GF-D8 (cell line): ENCODE measurements around the gene LRRC58.
"Not testable (repeated sequence)": the region's sequence is repeated elsewhere in the genome, so short reads cannot be mapped to it uniquely, and the experiment has no call there.

Experiments used
- DNase-seq: peaks from one replicate; lab custom pipeline; 2025; lab: John Stamatoyannopoulos, UW

LRRC58 gene

GRCh38 chr3:120339362-120339761 is 9.8 kb downstream of the LRRC58 start:
- DNase-seq: no peak

- DNase-seq: no peak
Observed at GRCh38 chr3:120338517-120338916, 10.6 kb downstream of the LRRC58 start.

DNA sequence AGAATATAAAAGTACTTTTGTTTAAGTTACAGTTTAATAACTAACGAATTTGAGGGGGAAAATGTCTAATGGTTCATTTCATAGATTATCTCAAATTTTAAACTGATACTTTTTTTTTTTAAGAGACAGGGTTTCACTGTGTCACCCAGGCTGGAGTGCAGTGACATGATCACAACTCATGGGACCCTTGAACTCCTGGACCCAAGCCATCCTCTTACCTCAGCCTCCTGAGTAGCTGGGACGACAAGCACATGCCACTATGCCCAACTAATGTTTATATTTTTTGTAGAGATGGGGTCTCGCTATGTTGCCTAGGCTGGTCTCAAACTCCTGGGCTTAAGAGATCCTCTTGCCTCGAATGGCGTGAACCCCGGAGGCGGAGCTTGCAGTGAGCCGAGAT is 16.5 kb downstream of the LRRC58 start:
- DNase-seq: no peak

GRCh38 chr3:120331076-120331475 is 18.1 kb downstream of the LRRC58 start:
- no peak for DNase-seq

- no peak for DNase-seq
Observed at GRCh38 chr3:120326784-120327183, 22.4 kb downstream of the LRRC58 start.

DNA sequence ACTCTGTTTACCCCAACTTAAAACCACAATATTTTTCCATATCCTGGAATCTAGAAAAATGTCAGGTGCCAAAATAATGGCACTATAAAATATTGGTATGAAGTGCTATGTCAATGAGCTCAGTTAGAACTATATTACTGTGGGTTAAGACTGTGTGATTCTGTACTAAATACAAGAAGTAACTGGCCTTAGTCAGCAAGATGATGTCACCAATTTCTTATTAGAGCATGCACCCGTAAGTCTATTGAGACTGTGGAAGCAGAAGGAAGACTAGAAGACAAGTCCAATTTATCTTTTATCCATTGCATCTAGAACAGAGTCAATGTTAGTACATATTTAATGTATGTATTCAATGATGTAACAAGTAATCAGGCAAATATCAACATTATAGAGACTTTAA is 25.0 kb downstream of the LRRC58 start:
- no peak for DNase-seq

DNA sequence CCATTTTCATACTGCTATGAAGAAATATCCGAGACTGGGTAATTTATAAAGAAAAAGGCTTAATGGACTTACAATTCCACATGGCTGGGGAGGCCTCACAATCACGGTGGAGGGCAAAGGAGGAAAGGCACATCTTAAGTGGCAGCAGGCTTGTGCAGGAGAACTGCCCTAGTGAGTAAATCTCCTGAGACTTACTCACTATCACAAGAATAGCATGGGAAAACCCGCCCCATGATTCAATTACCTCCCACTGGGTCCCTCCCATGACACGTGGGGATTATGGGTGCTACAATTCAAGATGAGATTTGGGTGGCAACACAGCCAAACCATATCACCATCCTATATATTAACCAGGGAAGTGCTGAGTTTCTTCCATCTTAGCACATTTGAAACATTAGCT is 25.4 kb downstream of the LRRC58 start:
- not testable (repeated sequence) for DNase-seq

DNA sequence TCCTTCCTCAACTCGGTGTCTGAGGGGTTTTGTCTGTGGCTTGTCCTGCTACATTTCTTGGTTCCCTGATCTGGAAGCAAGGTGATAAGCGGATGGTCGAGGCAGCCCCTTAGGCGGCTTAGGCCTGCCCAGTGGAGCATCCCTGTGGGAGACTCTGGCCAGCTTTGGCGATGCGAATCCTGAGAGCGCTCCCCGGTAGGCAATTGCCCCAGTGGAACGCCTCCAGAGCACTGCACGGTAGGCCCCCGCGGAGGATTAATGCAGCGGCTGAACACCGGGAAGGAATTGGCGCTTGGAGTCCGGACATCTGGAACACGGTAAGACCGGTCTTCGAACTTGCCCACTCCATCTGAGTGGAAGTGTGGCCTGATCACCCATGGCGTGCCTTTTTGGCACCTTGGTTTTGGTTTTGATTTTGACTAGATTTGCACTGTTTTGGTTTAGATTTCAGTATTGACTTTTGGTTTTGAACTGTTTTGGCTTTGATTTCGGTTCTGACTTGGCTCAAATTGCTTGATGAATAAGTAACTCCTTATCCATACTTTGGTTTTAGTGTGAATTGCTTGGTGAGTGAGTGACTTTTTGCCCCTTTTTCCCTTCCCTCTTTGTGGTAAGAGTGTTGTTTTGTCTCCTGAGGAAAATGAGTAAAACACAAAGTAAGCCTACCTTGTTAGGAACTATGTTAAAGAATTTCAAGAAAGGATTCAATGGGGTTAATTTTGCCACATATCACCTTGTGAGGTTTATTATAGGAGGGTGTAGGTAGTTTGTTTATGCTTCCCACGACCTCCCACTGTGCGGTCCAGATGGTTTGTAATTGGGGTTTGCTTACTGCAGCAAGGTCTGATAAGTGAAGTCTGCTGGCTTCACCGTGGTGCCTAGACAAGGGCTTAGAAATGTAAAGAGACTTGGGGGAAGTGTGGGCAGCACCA is 37.0 kb downstream of the LRRC58 start:
- no peak for DNase-seq

GRCh38 chr3:120306519-120307455 is 42.4 kb downstream of the LRRC58 start:
- DNase-seq: no peak

DNA sequence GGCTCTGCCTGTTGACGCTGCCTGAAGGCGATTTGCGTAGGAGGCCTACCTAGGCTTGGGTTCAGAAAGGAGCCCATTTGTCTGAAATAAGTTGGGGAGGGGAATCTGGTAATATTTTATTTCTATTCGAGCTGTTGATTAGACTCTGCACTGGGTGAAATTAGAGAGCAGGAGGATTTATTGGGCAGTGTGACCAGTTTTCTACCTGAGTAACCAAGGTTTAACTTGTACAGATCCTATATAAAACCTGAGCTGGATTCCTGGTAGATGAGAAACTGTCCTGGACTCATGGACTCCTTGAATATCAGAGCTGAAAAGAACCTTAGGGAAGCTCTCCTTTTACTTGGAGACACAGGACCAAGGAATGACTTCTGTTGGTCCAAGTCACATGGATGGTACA is 44.5 kb downstream of the LRRC58 start:
- no peak for DNase-seq

- DNase-seq: no peak
Observed at GRCh38 chr3:120302361-120302760, 46.8 kb downstream of the LRRC58 start.

GRCh38 chr3:120300971-120301370 is 48.2 kb downstream of the LRRC58 start:
- no peak for DNase-seq

GRCh38 chr3:120299403-120299802 is 49.8 kb downstream of the LRRC58 start:
- no peak for DNase-seq

GRCh38 chr3:120298996-120299395 is 50.2 kb downstream of the LRRC58 start:
- DNase-seq: no peak

- DNase-seq: not testable (repeated sequence)
Observed at GRCh38 chr3:120291552-120291951, 57.6 kb downstream of the LRRC58 start.

- no peak for DNase-seq
Observed at GRCh38 chr3:120289636-120290035, 59.5 kb downstream of the LRRC58 start.

- no peak for DNase-seq
Observed at GRCh38 chr3:120286465-120286864, 62.7 kb downstream of the LRRC58 start.

GRCh38 chr3:120285508-120285841 is 63.7 kb downstream of the LRRC58 start:
- no peak for DNase-seq

- no peak for DNase-seq
Observed at GRCh38 chr3:120284747-120285507, 64.2 kb downstream of the LRRC58 start, which contains the start of gene GPR156. Gene GPR156 (minus strand): TSS chr3:120285222. CDS start chr3:120244098, 41,124 bp downstream.

GRCh38 chr3:120281261-120281660 is 67.9 kb downstream of the LRRC58 start:
- DNase-seq: no peak

DNA sequence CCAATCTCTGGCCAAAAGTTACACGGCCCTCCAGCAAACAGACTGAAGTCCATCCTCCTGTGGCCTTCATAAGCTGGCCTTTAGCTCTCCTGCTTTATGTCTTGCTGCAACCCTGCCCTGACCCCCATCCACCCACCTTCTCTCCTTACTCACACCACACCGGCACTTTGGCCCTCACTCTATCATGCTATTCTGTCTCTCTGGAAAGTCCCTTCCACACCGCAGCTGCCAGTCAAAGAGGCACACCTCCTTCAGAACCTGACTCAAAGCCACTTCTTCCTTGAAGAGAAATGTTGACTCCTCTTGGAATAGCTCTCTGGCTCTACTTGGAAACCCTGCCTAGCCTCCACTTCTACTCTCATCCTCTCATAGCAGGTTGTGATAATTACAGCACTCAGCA is 68.6 kb downstream of the LRRC58 start:
- no peak for DNase-seq

DNA sequence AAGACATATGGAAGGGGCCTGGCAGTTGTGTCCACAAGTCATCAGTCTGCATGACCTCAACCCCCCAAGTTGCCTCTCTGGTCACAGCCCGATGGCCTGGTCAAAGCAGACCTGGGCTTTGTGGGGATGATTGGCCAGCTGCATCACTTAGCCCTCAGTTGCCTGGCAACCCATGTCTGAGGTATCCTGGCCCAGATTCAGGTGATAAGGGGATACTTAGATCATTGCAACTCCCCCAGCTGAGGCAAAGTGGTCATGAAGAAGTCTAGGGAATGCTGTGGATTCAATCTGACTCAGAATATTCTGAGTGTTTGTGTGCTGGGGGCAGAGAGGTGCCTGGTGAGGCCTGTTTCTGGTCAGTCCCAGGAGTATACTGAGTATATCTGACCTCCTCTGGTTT is 69.1 kb downstream of the LRRC58 start:
- DNase-seq: no peak
